ENCODE results near the gene HUS1.

Gene HUS1

GRCh38 chr7:47935336-47935735 lies 44.1 kb downstream of the HUS1 start:
- Histone ChIP-seq H3K9me3 (ENCODE audit: insufficient read depth, low read length, severe bottlenecking) (peaks cover 3% of the 10 kb centered on the region), H3K4me3 (ENCODE audit: low read depth in 1 of 2, low read length in 2 of 2) (no peak overlapping the region), H3K27ac (ENCODE audit: low read length) (no peak overlapping the region), H2AFZ (ENCODE audit: low read depth, low read length) (no peak overlapping the region), H4K20me1 (ENCODE audit: insufficient read depth, low read length) (no peaks in the 10 kb centered on the region), H3K9ac (ENCODE audit: low read depth, low read length) (no peak overlapping the region), H3K4me2 (ENCODE audit: insufficient read depth, low read length) (no peak overlapping the region), H3K36me3 (ENCODE audit: insufficient read depth, low read length) (no peaks in the 10 kb centered on the region), H3K79me2 (ENCODE audit: insufficient read depth, low read length) (no peaks in the 10 kb centered on the region), H3K4me1 (ENCODE audit: insufficient read depth, low read length) (no peaks in the 10 kb centered on the region), H3K27me3 (ENCODE audit: insufficient read depth, low read length, poor library complexity) (no peaks in the 10 kb centered on the region)
- TF ChIP-seq EZH2 (IDR thresholded peaks at IDR 0.05; ENCODE audit: borderline replicate concordance, low read depth, low read length, severe bottlenecking) = no peak
- TF ChIP-seq CTCF (IDR thresholded peaks at IDR 0.05; ENCODE audit: borderline replicate concordance, extremely low read depth, low read length, poor library complexity, severe bottlenecking) = no peak
- ATAC-seq (ENCODE audit: insufficient read depth, low read depth) (no peak), DNase-seq (no peak)

GRCh38 chr7:47934831-47935230 lies 44.6 kb downstream of the HUS1 start:
- Histone ChIP-seq H3K36me3 (ENCODE audit: insufficient read depth, low read length) (no peaks in the 10 kb centered on the region), H4K20me1 (ENCODE audit: insufficient read depth, low read length) (no peaks in the 10 kb centered on the region), H3K27me3 (ENCODE audit: insufficient read depth, low read length, poor library complexity) (no peaks in the 10 kb centered on the region), H2AFZ (ENCODE audit: low read depth, low read length) (no peak overlapping the region), H3K9me3 (ENCODE audit: insufficient read depth, low read length, severe bottlenecking) (peaks cover 3% of the 10 kb centered on the region), H3K4me3 (ENCODE audit: low read depth in 1 of 2, low read length in 2 of 2) (no peak overlapping the region), H3K79me2 (ENCODE audit: insufficient read depth, low read length) (no peaks in the 10 kb centered on the region), H3K27ac (ENCODE audit: low read length) (no peak overlapping the region), H3K4me2 (ENCODE audit: insufficient read depth, low read length) (no peak overlapping the region), H3K9ac (ENCODE audit: low read depth, low read length) (no peak overlapping the region), H3K4me1 (ENCODE audit: insufficient read depth, low read length) (no peaks in the 10 kb centered on the region)
- DNase-seq = no peak
- no peak for ATAC-seq (ENCODE audit: insufficient read depth, low read depth)
- TF ChIP-seq EZH2 (IDR thresholded peaks at IDR 0.05; ENCODE audit: borderline replicate concordance, low read depth, low read length, severe bottlenecking) (no peak), CTCF (IDR thresholded peaks at IDR 0.05; ENCODE audit: borderline replicate concordance, extremely low read depth, low read length, poor library complexity, severe bottlenecking) (no peak)

GRCh38 chr7:47933215-47933614 lies 46.2 kb downstream of the HUS1 start:
- no peak overlapping the region for H3K4me3 ChIP-seq (ENCODE audit: low read depth in 1 of 2, low read length in 2 of 2)
- H3K9ac ChIP-seq (ENCODE audit: low read depth, low read length) = no peak overlapping the region
- DNase-seq (no peak), ATAC-seq (ENCODE audit: insufficient read depth, low read depth) (no peak)
- H3K4me1 ChIP-seq (ENCODE audit: insufficient read depth, low read length) = no peaks in the 10 kb centered on the region
- H3K4me2 ChIP-seq (ENCODE audit: insufficient read depth, low read length) = no peak overlapping the region
- no peaks in the 10 kb centered on the region for H4K20me1 ChIP-seq (ENCODE audit: insufficient read depth, low read length)
- H3K79me2 ChIP-seq (ENCODE audit: insufficient read depth, low read length) = no peaks in the 10 kb centered on the region
- no peaks in the 10 kb centered on the region for H3K36me3 ChIP-seq (ENCODE audit: insufficient read depth, low read length)
- TF ChIP-seq EZH2 (IDR thresholded peaks at IDR 0.05; ENCODE audit: borderline replicate concordance, low read depth, low read length, severe bottlenecking) (no peak), CTCF (IDR thresholded peaks at IDR 0.05; ENCODE audit: borderline replicate concordance, extremely low read depth, low read length, poor library complexity, severe bottlenecking) (no peak)
- H2AFZ ChIP-seq (ENCODE audit: low read depth, low read length) = no peak overlapping the region
- H3K9me3 ChIP-seq (ENCODE audit: insufficient read depth, low read length, severe bottlenecking) = peaks cover 3% of the 10 kb centered on the region
- no peak overlapping the region for H3K27ac ChIP-seq (ENCODE audit: low read length)
- H3K27me3 ChIP-seq (ENCODE audit: insufficient read depth, low read length, poor library complexity) = no peaks in the 10 kb centered on the region

- TF ChIP-seq EZH2 (IDR thresholded peaks at IDR 0.05; ENCODE audit: borderline replicate concordance, low read depth, low read length, severe bottlenecking) = no peak
- TF ChIP-seq CTCF (IDR thresholded peaks at IDR 0.05; ENCODE audit: borderline replicate concordance, extremely low read depth, low read length, poor library complexity, severe bottlenecking) = no peak
- no peaks in the 10 kb centered on the region for H4K20me1 ChIP-seq (ENCODE audit: insufficient read depth, low read length)
- no peaks in the 10 kb centered on the region for H3K79me2 ChIP-seq (ENCODE audit: insufficient read depth, low read length)
- H3K4me2 ChIP-seq (ENCODE audit: insufficient read depth, low read length) = no peak overlapping the region
- no peak overlapping the region for H2AFZ ChIP-seq (ENCODE audit: low read depth, low read length)
- H3K27ac ChIP-seq (ENCODE audit: low read length) = no peak overlapping the region
- H3K36me3 ChIP-seq (ENCODE audit: insufficient read depth, low read length) = no peaks in the 10 kb centered on the region
- H3K9ac ChIP-seq (ENCODE audit: low read depth, low read length) = no peak overlapping the region
- H3K4me3 ChIP-seq (ENCODE audit: low read depth in 1 of 2, low read length in 2 of 2) = no peak overlapping the region
- no peaks in the 10 kb centered on the region for H3K27me3 ChIP-seq (ENCODE audit: insufficient read depth, low read length, poor library complexity)
- ATAC-seq (ENCODE audit: insufficient read depth, low read depth) (no peak), DNase-seq (no peak)
- no peaks in the 10 kb centered on the region for H3K4me1 ChIP-seq (ENCODE audit: insufficient read depth, low read length)
- peaks cover 3% of the 10 kb centered on the region for H3K9me3 ChIP-seq (ENCODE audit: insufficient read depth, low read length, severe bottlenecking)
Measured at GRCh38 chr7:47932466-47933037, 46.9 kb downstream of the HUS1 start.

All from DND-41 (cell line).